ENCODE results near the gene PLPPR1. TPM values are rescaled to one million over a fixed set of nuclear protein-coding genes. Genes with fewer than 3 reads are reported as not detected.

PLPPR1 gene
- total and polyA plus RNA-seq, 2 of the 13 experiments (the other 11 are each of a cell fraction or from before 2014, with no cell fraction given), result 16.0 to 84.7 TPM

- Histone ChIP-seq H2AFZ (ENCODE audit: low read length) (peak overlapping the region; percentile 19), H3K4me1 (ENCODE audit: insufficient read depth, low read length) (peaks cover 38% of the 10 kb centered on the region), H3K27ac (ENCODE audit: extremely low read length, insufficient read depth, low read length) (no peak overlapping the region), H3K4me2 (ENCODE audit: low read depth, low read length) (peak overlapping the region; percentile 98), H3K79me2 (ENCODE audit: insufficient read depth, low read length) (no peaks in the 10 kb centered on the region), H3K9ac (ENCODE audit: insufficient read depth, low read depth, low read length) (peak overlapping the region; percentile 47), H4K20me1 (ENCODE audit: insufficient read depth, low read length) (no peaks in the 10 kb centered on the region), H3K27me3 (ENCODE audit: control insufficient read depth in 1 of 2, insufficient read depth in 2 of 2, low read length in 2 of 2) (peaks cover 3 to 8% of the 10 kb centered on the region in 2 experiments; a peak in 3 of 5 replicates), H3K4me3 (replicated peaks in 1 of 3; ENCODE audit: insufficient read depth in 1 of 3, low read depth in 2 of 3, low read length in 3 of 3) (peak overlapping the region; percentile 89 to 92 (median 91)), H3K36me3 (replicated peaks in 1 of 2; ENCODE audit: control insufficient read depth in 1 of 2, insufficient read depth in 2 of 2, low read length in 2 of 2) (no peaks in the 10 kb centered on the region), H3K9me3 (ENCODE audit: low read length) (no peaks in the 10 kb centered on the region)
- no TSS peak for BruUV-seq (replicated peaks)
- WGBS (ENCODE audit: low lambda C conversion rate), result 2% methylated on average over 15 of the region's 38 CpGs
- ATAC-seq (peak; percentile 31), FAIRE-seq (no peak), DNase-seq (ENCODE audit: low spot score) (no peak)
- intact Hi-C loops (cut with micrococcal nuclease; ENCODE audit: unreplicated experiment) (loop anchor here (2.0 to 5.0 kb wide), 2 partner anchors 88 to 205 kb away; no protein-coding TSS in a partner anchor), in situ Hi-C loops (cut with HindIII; ENCODE audit: extremely low pct_ligation_motif_present, low pct_unique_long_range_greater_than_20kb) (no loop called here)
- CTCF ChIA-PET (ENCODE audit: low intra/inter-chr PET ratio, low total read pairs), result no interaction called here
- POLR2A ChIA-PET, result interaction anchor here (2.6 to 2.8 kb wide), 2 partner anchors 10 to 33 kb away, joined by 14 to 19 read pairs; no protein-coding TSS in a partner anchor
- TF ChIP-seq SRSF4 (IDR thresholded peaks at IDR 0.05; ENCODE audit: low read depth, low read length, poor library complexity, severe bottlenecking), result no peak
- TF ChIP-seq FOXK2 (IDR thresholded peaks at IDR 0.05), result no peak
- TF ChIP-seq, protein P1, sequence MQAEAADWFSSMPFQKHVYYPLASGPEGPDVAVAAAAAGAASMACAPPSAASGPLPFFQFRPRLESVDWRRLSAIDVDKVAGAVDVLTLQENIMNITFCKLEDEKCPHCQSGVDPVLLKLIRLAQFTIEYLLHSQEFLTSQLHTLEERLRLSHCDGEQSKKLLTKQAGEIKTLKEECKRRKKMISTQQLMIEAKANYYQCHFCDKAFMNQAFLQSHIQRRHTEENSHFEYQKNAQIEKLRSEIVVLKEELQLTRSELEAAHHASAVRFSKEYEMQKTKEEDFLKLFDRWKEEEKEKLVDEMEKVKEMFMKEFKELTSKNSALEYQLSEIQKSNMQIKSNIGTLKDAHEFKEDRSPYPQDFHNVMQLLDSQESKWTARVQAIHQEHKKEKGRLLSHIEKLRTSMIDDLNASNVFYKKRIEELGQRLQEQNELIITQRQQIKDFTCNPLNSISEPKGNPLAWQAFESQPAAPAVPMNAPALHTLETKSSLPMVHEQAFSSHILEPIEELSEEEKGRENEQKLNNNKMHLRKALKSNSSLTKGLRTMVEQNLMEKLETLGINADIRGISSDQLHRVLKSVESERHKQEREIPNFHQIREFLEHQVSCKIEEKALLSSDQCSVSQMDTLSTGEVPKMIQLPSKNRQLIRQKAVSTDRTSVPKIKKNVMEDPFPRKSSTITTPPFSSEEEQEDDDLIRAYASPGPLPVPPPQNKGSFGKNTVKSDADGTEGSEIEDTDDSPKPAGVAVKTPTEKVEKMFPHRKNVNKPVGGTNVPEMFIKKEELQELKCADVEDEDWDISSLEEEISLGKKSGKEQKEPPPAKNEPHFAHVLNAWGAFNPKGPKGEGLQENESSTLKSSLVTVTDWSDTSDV (CRISPR knock-in tag; IDR thresholded peaks at IDR 0.05), result 0 out of 2 replicates have a peak, but pooled peaks have one; percentile 41
- TF ChIP-seq ZKSCAN5 (CRISPR knock-in tag; IDR thresholded peaks at IDR 0.05), result peak; percentile 94
- no peak for TF ChIP-seq ELF1 (CRISPR knock-in tag; IDR thresholded peaks at IDR 0.05)
- no peak for TF ChIP-seq ZBTB4 (CRISPR knock-in tag; IDR thresholded peaks at IDR 0.05; ENCODE audit: borderline replicate concordance)
- no peak for TF ChIP-seq KAT2B (IDR thresholded peaks at IDR 0.05; ENCODE audit: borderline replicate concordance, low read depth, low read length)
- TF ChIP-seq SP1 (IDR thresholded peaks at IDR 0.05), result no peak
- TF ChIP-seq SP1 (CRISPR knock-in tag; IDR thresholded peaks at IDR 0.05), result no peak
- no peak for TF ChIP-seq KLF15 (CRISPR knock-in tag; IDR thresholded peaks at IDR 0.05; ENCODE audit: borderline replicate concordance)
- TF ChIP-seq STAT5B (CRISPR knock-in tag; IDR thresholded peaks at IDR 0.05), result no peak
- TF ChIP-seq ZNF430 (CRISPR knock-in tag; IDR thresholded peaks at IDR 0.05), result no peak
- no peak for TF ChIP-seq HOXA5 (CRISPR knock-in tag; IDR thresholded peaks at IDR 0.05)
- TF ChIP-seq THAP9 (CRISPR knock-in tag; IDR thresholded peaks at IDR 0.05; ENCODE audit: borderline replicate concordance), result no peak
These were observed 973 bp downstream of the PLPPR1 start for GRCh38 chr9:101029315-101030085.
